OCI-LY3 (cell line): ENCODE results near the gene BACH1.

ENCODE experiments used
- CTCF ChIP-seq: fragments of 200-600, 300-600 bp; sonication (generic); IDR thresholded peaks from 2 replicates; pipeline ENCODE4 v1.5.1; 2014; ENCODE audit warnings: antibody characterized with exemption, low read length, low read depth
- EZH2phosphoT487 ChIP-seq: fragments of 200-600 bp; shearing (Covaris generic); IDR thresholded peaks from 2 replicates; pipeline ENCODE4 v1.6.1; 2018; ENCODE audit warnings: antibody characterized with exemption, mixed run types, low read depth

GRCh38 chr21:29371464-29371863, 72.7 kb downstream of the BACH1 start:
- TF ChIP-seq CTCF (no peak), EZH2phosphoT487 (no peak)
